HEK293 (cell line): ENCODE measurements around the gene EEFSEC.
A peak's percentile ranks its signal among the peaks of the same experiment; 100 is the strongest.

Experiments
- CTCF ChIA-PET: fragments of 350-600 bp; formaldehyde crosslinking; extraction: SDS; loops from one replicate; lab custom pipeline; 2021; ENCODE audit warnings: antibody characterized with exemption; lab: Yijun Ruan, JAX
- POLR2A ChIA-PET: fragments of 300-600 bp; formaldehyde crosslinking; extraction: SDS; loops from one replicate; lab custom pipeline; 2020; ENCODE audit warnings: antibody characterized with exemption, inconsistent platforms; lab: Yijun Ruan, JAX
- H3K27ac ChIP-seq: fragments of 200-500 bp; sonication (Bioruptor generic); 2 replicates; pipeline ENCODE4 v1.5.1; 2014; ENCODE audit warnings: low read depth, low read length, control low read depth, inconsistent platforms; ENCODE audit errors: extremely low read depth
- H3K36me3 ChIP-seq, 2 experiments: fragments of 200-500 bp in 1 of 2; sonication (Bioruptor generic) in 1 of 2; 1 replicate in 1 of 2; 2 replicates in 1 of 2; pipeline ENCODE4 v1.5.1; 2014 to 2017; ENCODE audit warnings: inconsistent platforms in 2 of 2, low read length in 2 of 2; ENCODE audit not compliant: control insufficient read depth in 2 of 2, insufficient read depth in 1 of 2
- H3K4me1 ChIP-seq: fragments of 200-500 bp; sonication (Bioruptor generic); 2 replicates; pipeline ENCODE4 v1.5.1; 2014; ENCODE audit warnings: mild to moderate bottlenecking, low read length, inconsistent platforms; ENCODE audit not compliant: control insufficient read depth, insufficient read depth
- H3K4me3 ChIP-seq: 2 replicates; pipeline ENCODE4 v1.5.1; 2011; ENCODE audit warnings: low read depth, mild to moderate bottlenecking, control low read depth, low read length, moderate library complexity
- H3K9me3 ChIP-seq: fragments of 200-500 bp; sonication (Bioruptor generic); 2 replicates; pipeline ENCODE4 v1.5.1; 2014; ENCODE audit warnings: low read depth, low read length, inconsistent platforms; ENCODE audit not compliant: control insufficient read depth, insufficient read depth
- GLIS1 ChIP-seq: fragments of 450-650 bp; formaldehyde crosslinking; IDR thresholded peaks from 2 replicates; pipeline ENCODE4 v1.5.1; 2016; ENCODE audit warnings: missing biosample characterization, missing genetic modification characterization
- GLIS2 ChIP-seq: fragments of 450-650 bp; formaldehyde crosslinking; IDR thresholded peaks from 2 replicates; pipeline ENCODE4 v1.5.1; 2016; ENCODE audit warnings: missing biosample characterization, missing genetic modification characterization
- KLF1 ChIP-seq: fragments of 450-650 bp; formaldehyde crosslinking; IDR thresholded peaks from 2 replicates; pipeline ENCODE4 v1.5.1; 2016; ENCODE audit warnings: missing biosample characterization, missing genetic modification characterization
- OVOL3 ChIP-seq: fragments of 450-650 bp; formaldehyde crosslinking; IDR thresholded peaks from 2 replicates; pipeline ENCODE4 v1.5.1; 2016; ENCODE audit warnings: missing biosample characterization, missing genetic modification characterization
- REPIN1 ChIP-seq: fragments of 450-650 bp; formaldehyde crosslinking; IDR thresholded peaks from 2 replicates; pipeline ENCODE4 v1.5.1; 2017; ENCODE audit warnings: missing biosample characterization, missing genetic modification characterization, low read depth
- SP2 ChIP-seq: fragments of 450-650 bp; formaldehyde crosslinking; IDR thresholded peaks from 2 replicates; pipeline ENCODE4 v1.5.1; 2016; ENCODE audit warnings: missing biosample characterization, missing genetic modification characterization
- TRIM28 ChIP-seq: IDR thresholded peaks from 2 replicates; pipeline ENCODE4 v1.6.1; 2011; ENCODE audit warnings: low read length, control low read depth, borderline replicate concordance
- ZBTB10 ChIP-seq: fragments of 450-650 bp; formaldehyde crosslinking; IDR thresholded peaks from 2 replicates; pipeline ENCODE4 v1.5.1; 2016; ENCODE audit warnings: missing biosample characterization, missing genetic modification characterization
- ZBTB48 ChIP-seq: fragments of 450-650 bp; formaldehyde crosslinking; IDR thresholded peaks from 2 replicates; pipeline ENCODE4 v1.5.1; 2016; ENCODE audit warnings: missing biosample characterization, missing genetic modification characterization
- ZEB2 ChIP-seq: fragments of 450-650 bp; formaldehyde crosslinking; IDR thresholded peaks from 2 replicates; pipeline ENCODE4 v1.5.1; 2016; ENCODE audit warnings: missing biosample characterization, missing genetic modification characterization
- ZIC2 ChIP-seq: fragments of 450-650 bp; formaldehyde crosslinking; IDR thresholded peaks from 2 replicates; pipeline ENCODE4 v1.5.1; 2016; ENCODE audit warnings: missing biosample characterization, missing genetic modification characterization
- ZNF157 ChIP-seq: fragments of 450-650 bp; formaldehyde crosslinking; IDR thresholded peaks from 2 replicates; pipeline ENCODE4 v1.5.1; 2016; ENCODE audit warnings: missing biosample characterization, missing genetic modification characterization
- ZNF23 ChIP-seq: fragments of 450-650 bp; formaldehyde crosslinking; IDR thresholded peaks from 2 replicates; pipeline ENCODE4 v1.5.1; 2016; ENCODE audit warnings: missing biosample characterization, missing genetic modification characterization, borderline replicate concordance
- ZNF366 ChIP-seq: fragments of 450-650 bp; formaldehyde crosslinking; conservative IDR thresholded peaks from 2 replicates; pipeline ENCODE4 v1.5.1; 2016; ENCODE audit warnings: missing biosample characterization, missing genetic modification characterization
- ZNF391 ChIP-seq: fragments of 450-650 bp; formaldehyde crosslinking; IDR thresholded peaks from 2 replicates; pipeline ENCODE4 v1.5.1; 2016; ENCODE audit warnings: low read depth, missing biosample characterization, missing genetic modification characterization, borderline replicate concordance
- ZNF423 ChIP-seq: fragments of 450-650 bp; formaldehyde crosslinking; IDR thresholded peaks from 2 replicates; pipeline ENCODE4 v1.5.1; 2016; ENCODE audit warnings: missing biosample characterization, missing genetic modification characterization
- ZNF473 ChIP-seq: fragments of 450-650 bp; formaldehyde crosslinking; IDR thresholded peaks from 2 replicates; pipeline ENCODE4 v1.5.1; 2017; ENCODE audit warnings: missing biosample characterization, missing genetic modification characterization
- ZNF48 ChIP-seq: fragments of 450-650 bp; formaldehyde crosslinking; IDR thresholded peaks from 2 replicates; pipeline ENCODE4 v1.5.1; 2016; ENCODE audit warnings: missing biosample characterization, missing genetic modification characterization
- ZNF510 ChIP-seq: fragments of 450-650 bp; formaldehyde crosslinking; IDR thresholded peaks from 2 replicates; pipeline ENCODE4 v1.5.1; 2018; ENCODE audit warnings: mild to moderate bottlenecking, missing genetic modification characterization, missing biosample characterization; ENCODE audit not compliant: insufficient replicate concordance
- ZNF530 ChIP-seq: fragments of 450-650 bp; formaldehyde crosslinking; IDR thresholded peaks from 2 replicates; pipeline ENCODE4 v1.5.1; 2016; ENCODE audit warnings: low read depth, missing biosample characterization, missing genetic modification characterization
- ZNF621 ChIP-seq: fragments of 450-650 bp; formaldehyde crosslinking; IDR thresholded peaks from 2 replicates; pipeline ENCODE4 v1.5.1; 2017; ENCODE audit warnings: missing biosample characterization, missing genetic modification characterization
- ZNF677 ChIP-seq: fragments of 450-650 bp; IDR thresholded peaks from 2 replicates; pipeline ENCODE4 v1.5.0; 2018; ENCODE audit warnings: missing biosample characterization, mild to moderate bottlenecking, missing genetic modification characterization, moderate library complexity

Gene EEFSEC

GRCh38 chr3:128436214-128436613 lies 282.9 kb downstream of the EEFSEC start:
- no peaks in the 10 kb centered on the region for H3K9me3 ChIP-seq
- TF ChIP-seq ZEB2 (no peak), GLIS1 (tag by site-specific recombination) (0 out of 2 replicates have a peak, but pooled peaks have one; percentile 19)
- TF ChIP-seq, all 188 proteins: peak for 1
- Histone ChIP-seq H3K27ac (no peak overlapping the region), H3K4me1 (no peaks in the 10 kb centered on the region), H3K36me3 (no peaks in the 10 kb centered on the region), H3K4me3 (no peak overlapping the region)
- POLR2A ChIA-PET: no interaction called here
- CTCF ChIA-PET: no interaction called here

- Histone ChIP-seq H3K9me3 (no peaks in the 10 kb centered on the region), H3K4me1 (no peaks in the 10 kb centered on the region), H3K4me3 (no peak overlapping the region), H3K36me3 (no peaks in the 10 kb centered on the region), H3K27ac (no peak overlapping the region)
- TF ChIP-seq ZBTB48 (tag by site-specific recombination) (no peak), ZNF157 (no peak), GLIS2 (tag by site-specific recombination) (no peak), KLF1 (no peak), ZNF366 (tag by site-specific recombination) (no peak), OVOL3 (tag by site-specific recombination) (no peak), ZNF621 (tag by site-specific recombination) (no peak)
- ChIA-PET CTCF (interaction anchor here (0.6 to 1.3 kb wide), 5 partner anchors 11 to 184 kb away, joined by 3 to 6 read pairs (median 4); no protein-coding TSS in a partner anchor), POLR2A (no interaction called here)
Measured at GRCh38 chr3:128438488-128439072, 285.3 kb downstream of the EEFSEC start.

- no peaks in the 10 kb centered on the region for H3K9me3 ChIP-seq
- TF ChIP-seq ZNF157 (no peak), ZNF510 (tag by site-specific recombination) (no peak), GLIS1 (tag by site-specific recombination) (peak; percentile 96), ZBTB10 (tag by site-specific recombination) (no peak), ZIC2 (tag by site-specific recombination) (peak; percentile 99)
- TF ChIP-seq, all 188 proteins: peak for 2
- POLR2A ChIA-PET: no interaction called here
- Histone ChIP-seq H3K27ac (no peak overlapping the region), H3K36me3 (no peaks in the 10 kb centered on the region), H3K4me1 (no peaks in the 10 kb centered on the region), H3K4me3 (no peak overlapping the region)
- CTCF ChIA-PET: interaction anchor here (0.6 kb wide), 2 partner anchors 29 to 53 kb away, joined by 3 read pairs; no protein-coding TSS in a partner anchor
Measured at GRCh38 chr3:128439226-128439625, 285.9 kb downstream of the EEFSEC start.

GRCh38 chr3:128442070-128442469 lies 288.8 kb downstream of the EEFSEC start:
- Histone ChIP-seq H3K36me3 (no peaks in the 10 kb centered on the region), H3K4me3 (no peak overlapping the region), H3K4me1 (no peaks in the 10 kb centered on the region), H3K27ac (no peak overlapping the region), H3K9me3 (no peaks in the 10 kb centered on the region)
- no peak for TF ChIP-seq ZNF423
- no peak for TF ChIP-seq SP2
- TF ChIP-seq ZNF391 (tag by site-specific recombination): no peak
- no peak for TF ChIP-seq ZNF530 (tag by site-specific recombination)
- TF ChIP-seq ZNF677 (tag by site-specific recombination): no peak
- no peak for TF ChIP-seq ZNF473 (tag by site-specific recombination)
- TF ChIP-seq TRIM28: no peak
- no peak for TF ChIP-seq ZNF48 (tag by site-specific recombination)
- no peak for TF ChIP-seq REPIN1
- no peak for TF ChIP-seq KLF1
- no peak for TF ChIP-seq ZNF23
- CTCF ChIA-PET: interaction anchor here (0.7 kb wide), 1 partner anchor 163 kb away, joined by 3 read pairs; no protein-coding TSS in a partner anchor
- POLR2A ChIA-PET: no interaction called here
